ENCODE data around the gene MED12L.
A peak's percentile ranks its signal among the peaks of the same experiment; 100 is the strongest.

MED12L gene

DNA sequence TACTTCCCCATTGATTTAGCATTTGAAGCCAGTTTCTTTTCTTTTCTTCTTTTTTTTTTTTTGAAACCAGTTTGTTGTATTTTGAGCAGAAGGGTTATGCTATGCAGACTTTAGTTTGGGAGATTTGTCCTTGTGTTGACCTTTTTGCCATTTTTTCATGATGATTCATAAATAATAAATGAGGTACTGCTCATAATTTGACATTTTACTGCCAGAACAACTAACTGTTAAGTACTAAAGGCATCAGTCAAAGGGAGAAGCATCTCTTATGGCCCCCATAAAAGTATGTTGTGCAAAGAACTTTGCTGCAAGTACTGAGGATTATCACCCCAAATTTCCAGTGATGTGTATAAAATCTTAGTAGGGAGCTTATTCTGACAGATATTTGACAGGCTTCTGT, 232.8 kb downstream of the MED12L start:
- no peak for DNase-seq

GRCh38 chr3:151318991-151319390, 233.5 kb downstream of the MED12L start:
- no peak for DNase-seq

DNA sequence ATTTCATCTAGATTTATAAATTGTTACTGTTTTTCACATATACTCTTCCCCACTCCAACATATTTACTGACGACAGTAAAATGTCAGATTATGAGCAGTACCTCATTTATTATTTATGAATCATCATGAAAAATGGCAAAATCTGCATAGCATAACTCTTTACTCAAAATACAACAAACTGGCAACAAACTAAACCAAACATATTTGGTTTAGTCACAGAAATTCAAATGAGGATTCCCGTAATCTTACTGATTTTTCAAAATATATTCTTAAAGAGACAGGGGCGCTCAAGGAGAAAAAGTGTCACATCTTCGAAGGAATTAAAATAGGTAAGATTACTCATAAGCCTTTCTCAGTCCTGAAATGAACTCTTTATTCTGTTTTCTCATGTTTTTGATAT, 234.2 kb downstream of the MED12L start:
- no peak for DNase-seq

GRCh38 chr3:151320131-151320530, 234.7 kb downstream of the MED12L start:
- no peak for DNase-seq

DNA sequence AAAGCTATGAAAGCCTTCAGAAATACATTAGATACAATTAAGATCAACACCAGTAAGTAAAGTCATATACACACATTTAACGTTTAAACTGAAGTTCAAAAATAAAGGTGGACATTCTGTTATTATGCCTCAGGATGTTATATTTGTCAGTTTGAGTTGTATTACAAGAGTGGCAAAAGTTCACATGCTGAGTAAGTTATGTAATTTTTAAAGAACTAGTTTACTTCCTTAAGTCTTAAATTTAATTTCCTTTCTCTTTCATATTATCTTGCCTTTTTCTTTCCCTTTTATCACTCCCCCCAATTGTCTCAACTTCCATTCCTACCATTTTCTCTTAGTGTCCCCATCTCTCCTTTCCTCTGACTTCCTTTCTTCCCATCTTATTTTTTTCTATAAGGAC, 236.1 kb downstream of the MED12L start:
- DNase-seq: no peak

DNA sequence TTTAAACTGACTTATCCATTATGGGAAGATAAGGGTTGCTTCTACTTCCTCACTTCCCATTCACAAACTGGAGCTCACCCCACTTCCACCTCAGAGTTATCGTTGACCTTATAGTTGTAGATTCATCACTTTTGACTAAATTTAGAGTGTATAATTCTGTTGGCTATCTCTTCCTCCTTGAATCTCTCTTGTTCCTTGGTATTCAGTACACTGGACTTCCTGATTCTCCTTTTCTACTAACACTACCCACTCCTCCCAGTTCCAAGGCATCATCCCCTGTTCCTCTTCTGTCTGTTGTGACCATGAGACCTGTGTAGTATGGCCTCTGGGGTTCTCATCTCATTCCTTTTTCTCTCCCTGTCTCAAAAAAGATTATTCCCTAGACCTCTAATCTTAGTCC, 237.0 kb downstream of the MED12L start:
- no peak for DNase-seq

GRCh38 chr3:151327571-151328198, 242.2 kb downstream of the MED12L start:
- no peak for DNase-seq

DNA sequence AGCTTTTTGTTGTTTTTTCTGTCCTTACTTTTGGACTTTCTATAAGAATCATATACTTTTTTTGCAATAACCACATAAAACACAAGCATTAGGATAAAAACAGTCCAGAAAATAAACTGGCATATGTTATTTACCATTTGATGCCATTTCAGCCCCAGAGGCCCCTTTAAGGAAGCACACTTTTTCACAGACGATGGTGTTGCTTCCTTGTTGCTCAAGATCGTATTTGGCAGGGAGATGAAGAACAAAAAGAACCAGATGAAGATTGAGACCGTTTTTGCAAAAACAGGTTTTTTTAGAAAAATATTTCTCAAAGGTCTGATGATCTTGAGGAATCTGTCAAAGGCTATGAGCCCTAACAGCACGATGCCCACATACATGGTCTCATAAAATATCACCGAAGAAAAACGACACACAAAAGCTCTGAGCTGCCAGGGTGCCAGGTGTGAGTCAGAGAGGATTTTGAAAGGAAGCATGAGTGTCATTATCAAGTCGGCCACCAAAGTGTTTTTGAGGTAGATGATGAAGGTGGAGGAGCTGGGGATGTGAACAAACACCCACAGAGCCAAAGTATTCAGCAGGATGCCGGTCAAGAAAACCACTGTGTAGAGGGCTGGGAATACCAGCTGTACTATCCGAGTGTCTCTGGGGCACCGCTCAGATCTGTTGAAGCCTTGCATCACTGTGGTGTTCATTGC, 243.0 kb downstream of the MED12L start:
- peak in 7 of 58 donors; percentile 1 to 20 (median 10) for DNase-seq

DNA sequence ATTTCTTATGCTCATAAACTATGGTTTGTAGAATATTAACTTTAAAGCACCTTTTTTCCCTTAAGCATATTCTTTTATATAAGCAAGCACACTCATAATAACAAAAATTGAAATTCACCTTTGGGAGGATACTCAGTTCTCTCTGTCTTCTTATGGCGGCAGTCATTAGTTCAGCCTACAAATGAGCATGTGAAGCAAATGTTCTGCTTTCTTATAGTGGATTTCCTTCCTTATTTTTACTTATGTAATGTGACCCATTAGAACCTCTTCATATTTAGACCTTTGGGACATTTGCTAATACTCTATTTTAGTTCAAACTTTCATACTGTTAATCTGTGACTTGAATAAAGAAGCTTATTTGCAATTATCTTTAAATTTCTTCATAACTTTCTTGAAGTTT, 243.9 kb downstream of the MED12L start, which contains the start of gene P2RY13:
Gene P2RY13 (minus strand): TSS at position 187 of the 400 bp plus-strand sequence. CDS start 21 bp downstream, at position 166.
- DNase-seq: no peak

DNA sequence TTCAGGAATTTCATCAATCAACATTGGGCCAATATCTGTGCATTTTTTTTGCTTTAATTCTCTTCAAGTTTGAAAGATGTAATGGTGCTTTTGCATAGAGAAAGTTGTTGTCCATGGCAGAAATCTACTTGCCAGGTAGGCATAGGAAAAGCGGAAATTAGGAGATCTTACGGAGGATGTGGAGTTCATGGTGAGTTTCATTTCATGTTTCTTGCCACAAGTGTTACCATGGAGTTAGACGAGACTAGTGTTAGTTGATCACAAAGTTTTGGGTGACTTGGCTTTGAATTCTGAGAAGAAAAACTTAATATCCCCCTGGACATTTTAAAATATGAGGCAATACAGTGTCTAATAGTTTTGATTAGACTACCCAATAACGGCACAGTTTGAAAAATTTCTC, 244.9 kb downstream of the MED12L start:
- DNase-seq: no peak

DNA sequence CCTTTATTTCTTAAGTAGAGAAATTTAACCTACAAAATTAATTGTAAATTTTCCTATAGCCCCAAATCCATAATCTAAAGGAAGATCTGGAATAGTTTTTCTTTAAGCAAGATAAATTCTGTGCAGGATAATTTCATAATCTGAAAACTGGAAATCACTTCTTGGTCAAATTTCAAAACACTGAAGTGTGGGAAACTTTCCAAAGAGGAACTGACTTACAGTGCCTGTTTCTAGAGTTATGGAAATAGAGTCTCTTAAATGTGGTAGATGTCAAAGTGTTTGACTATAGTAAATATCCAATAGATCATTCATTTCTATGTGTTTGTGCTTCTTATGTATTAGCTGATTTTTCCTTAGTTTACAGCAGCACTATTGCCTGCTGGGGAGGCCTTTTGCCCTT, 245.4 kb downstream of the MED12L start:
- no peak for DNase-seq

- no peak for DNase-seq
Measured at GRCh38 chr3:151331696-151332095, 246.2 kb downstream of the MED12L start.

GRCh38 chr3:151345859-151346258, 260.4 kb downstream of the MED12L start:
- no peak for DNase-seq

DNA sequence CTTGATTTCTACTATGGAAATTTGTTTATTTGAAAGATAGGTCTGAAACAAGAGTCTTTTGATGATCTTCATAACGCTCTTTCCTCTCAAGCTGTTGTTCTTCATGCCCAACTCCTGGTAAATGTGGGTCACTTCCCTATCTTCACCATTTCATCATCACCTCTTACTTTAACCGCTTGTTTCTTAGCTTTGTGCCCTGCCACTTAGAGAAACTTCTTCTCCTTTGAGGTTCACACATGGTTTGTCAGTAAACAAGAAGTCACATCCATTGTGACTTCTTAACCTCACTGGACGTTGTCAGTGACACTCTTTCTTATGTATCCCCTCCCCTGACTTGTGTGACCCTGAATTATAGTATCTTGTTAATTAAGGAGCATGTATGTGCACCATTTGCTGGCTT, 260.8 kb downstream of the MED12L start:
- no peak for DNase-seq

GRCh38 chr3:151347432-151347831, 262.0 kb downstream of the MED12L start:
- DNase-seq: peak in 16 of 58 donors; percentile 5 to 62 (median 18)

DNA sequence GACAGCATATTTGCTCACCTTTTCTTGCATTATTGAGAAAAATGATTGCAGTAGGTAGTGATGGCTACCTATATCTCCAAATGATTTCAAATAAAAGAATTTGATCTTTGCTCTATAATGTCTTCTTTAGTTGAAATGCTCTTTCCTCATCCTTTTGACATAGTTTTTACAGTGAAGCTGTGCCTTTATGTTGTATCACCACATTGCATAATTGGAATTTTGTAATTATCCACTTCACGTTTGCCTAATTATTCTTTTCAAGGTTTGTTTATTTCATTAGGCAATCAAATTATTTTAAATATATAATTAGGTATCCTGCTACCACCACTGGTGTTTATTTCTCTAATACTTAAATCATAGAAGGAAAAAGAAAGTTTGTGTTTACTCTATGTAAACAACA, 265.2 kb downstream of the MED12L start:
- DNase-seq: no peak

GRCh38 chr3:151351219-151351618, 265.8 kb downstream of the MED12L start:
- no peak for DNase-seq

- DNase-seq: no peak
Measured at GRCh38 chr3:151351648-151352047, 266.2 kb downstream of the MED12L start.

DNA sequence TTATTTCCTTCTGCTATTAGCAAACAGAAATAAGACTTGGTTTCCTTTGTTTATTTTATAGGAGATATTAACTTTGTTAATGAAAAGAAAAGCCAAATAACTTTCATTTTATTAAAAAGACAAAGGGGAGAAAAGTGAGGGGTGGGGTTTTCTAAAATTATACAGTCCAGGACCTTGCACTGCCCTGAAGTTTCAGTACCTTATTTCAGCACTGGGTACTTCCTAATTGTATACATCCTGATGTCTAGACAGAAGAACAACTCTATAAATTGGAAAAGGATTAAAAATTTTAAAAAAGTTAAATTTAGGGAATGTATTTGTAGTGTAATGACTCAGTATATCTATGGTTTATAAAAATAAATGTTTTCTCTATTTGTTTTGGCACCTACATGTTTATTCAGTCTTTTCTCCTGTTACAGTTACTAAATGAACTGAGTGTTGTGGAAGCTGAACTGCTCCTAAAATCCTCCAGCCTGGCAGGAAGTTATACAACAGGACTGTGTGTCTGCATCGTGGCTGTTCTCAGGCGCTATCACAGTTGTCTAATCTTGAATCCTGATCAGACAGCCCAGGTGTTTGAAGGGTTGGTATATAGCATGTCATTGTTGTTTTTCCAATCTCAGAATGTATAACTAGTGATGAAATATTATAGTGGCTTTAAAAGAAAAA, 271.5 kb downstream of the MED12L start:
- peak in 5 of 58 donors; percentile 5 to 30 (median 15) for DNase-seq

- DNase-seq: no peak
Measured at GRCh38 chr3:151357463-151357850, 272.0 kb downstream of the MED12L start.

DNA sequence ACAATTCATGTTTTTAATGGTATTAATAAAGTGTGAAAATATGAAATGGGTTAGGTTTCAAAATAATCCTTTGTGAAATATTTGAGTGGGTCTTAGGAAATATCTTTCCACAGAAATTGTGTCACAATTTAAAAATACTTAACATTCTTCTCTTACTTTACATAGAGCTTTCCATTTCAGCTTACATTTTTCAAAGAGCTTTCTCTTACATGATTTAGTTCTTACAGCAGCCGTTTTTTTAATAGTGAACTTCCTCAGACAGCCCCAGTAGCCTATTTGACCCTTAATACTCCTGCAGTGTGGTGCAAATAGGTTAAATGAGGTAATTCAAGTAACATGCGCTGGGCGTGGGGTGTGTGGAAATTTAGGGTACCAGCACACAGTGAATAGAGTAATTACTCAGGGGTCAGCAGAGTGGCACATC, 277.3 kb downstream of the MED12L start:
- DNase-seq: no peak

DNA sequence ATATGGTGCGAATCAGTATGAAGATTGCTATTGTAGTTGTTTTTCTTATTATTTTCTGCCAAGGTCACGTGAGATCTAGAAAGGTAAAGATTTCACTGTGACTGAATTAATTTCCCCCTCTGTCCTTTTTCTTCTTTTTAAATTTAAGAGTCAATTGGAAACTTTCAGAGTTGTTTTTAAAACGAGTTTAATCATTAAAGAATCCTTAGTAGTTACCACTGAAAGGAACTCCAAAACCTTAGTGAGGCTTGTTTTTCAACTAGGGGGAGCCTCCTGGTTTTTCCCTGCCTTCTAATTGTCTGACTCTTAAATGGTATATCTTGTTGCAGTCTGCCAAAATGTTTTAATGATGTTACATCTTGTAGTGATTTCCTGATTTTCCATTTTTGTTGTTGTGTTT, 281.5 kb downstream of the MED12L start:
- no peak for DNase-seq

GRCh38 chr3:151367448-151367847, 282.0 kb downstream of the MED12L start:
- DNase-seq: no peak

Data from anterior cingulate cortex (tissue), 58 donors.